Testis (tissue), 2 donors: Measurements from ENCODE around the gene ATRNL1.

Source experiments
- CTCF ChIP-seq, 3 experiments: fragments of 450-650 bp in 2 of 3; fragments of 200-600 bp in 1 of 3; sonication (generic) in 1 of 3; IDR thresholded peaks; one replicate each; pipeline ENCODE4 v1.5.1; 2016 to 2019; ENCODE audit warnings: antibody characterized with exemption in 3 of 3, mild to moderate bottlenecking in 2 of 3, moderate library complexity in 1 of 3
- POLR2A ChIP-seq: fragments of 450-650 bp; IDR thresholded peaks from one replicate; pipeline ENCODE4 v1.6.1; 2017; ENCODE audit warnings: antibody characterized with exemption, mild to moderate bottlenecking, moderate library complexity

GRCh38 chr10:115909962-115910731 is 817.0 kb downstream of the ATRNL1 start:
- TF ChIP-seq POLR2A = no peak
- no peak for TF ChIP-seq CTCF (IDR thresholded peaks at IDR 0.05)
